PC-9 (cell line): Measurements from ENCODE around the gene FAM221A.

ENCODE experiments used
- CTCF ChIP-seq: fragments of 200-600 bp; sonication (generic); conservative IDR thresholded peaks from 2 replicates; pipeline ENCODE4 v1.6.1; 2017; ENCODE audit warnings: mixed run types, antibody characterized with exemption, mild to moderate bottlenecking, moderate library complexity
- EZH2 ChIP-seq: fragments of 200-600 bp; sonication (generic); IDR thresholded peaks from 2 replicates; pipeline ENCODE4 v1.8.0; 2017; ENCODE audit warnings: antibody characterized with exemption, low read depth

DNA sequence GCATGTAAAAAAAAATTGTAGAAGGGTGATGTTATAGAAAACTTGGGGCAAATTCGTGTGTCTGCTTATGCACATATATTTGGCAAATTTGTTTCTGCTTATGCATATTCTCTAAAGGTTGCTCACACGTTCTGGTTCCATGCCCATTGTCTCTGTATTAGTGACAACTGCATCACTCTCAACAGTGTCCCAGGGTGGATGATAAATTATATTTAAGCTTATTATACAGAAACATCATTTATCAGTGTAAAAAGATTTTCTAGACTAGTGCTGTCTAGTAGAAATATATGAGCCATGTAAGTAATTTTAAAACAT is 34.1 kb downstream of the FAM221A start:
- TF ChIP-seq CTCF: no peak
- no peak for TF ChIP-seq EZH2
